ENCODE measurements around the gene SERPING1. TPM values are rescaled to one million over a fixed set of nuclear protein-coding genes. Genes with fewer than 3 reads are reported as not detected.

The SERPING1 gene
- total and polyA plus RNA-seq, 9 donors: 31.4 to 97.7 (median 88.7) TPM

DNA sequence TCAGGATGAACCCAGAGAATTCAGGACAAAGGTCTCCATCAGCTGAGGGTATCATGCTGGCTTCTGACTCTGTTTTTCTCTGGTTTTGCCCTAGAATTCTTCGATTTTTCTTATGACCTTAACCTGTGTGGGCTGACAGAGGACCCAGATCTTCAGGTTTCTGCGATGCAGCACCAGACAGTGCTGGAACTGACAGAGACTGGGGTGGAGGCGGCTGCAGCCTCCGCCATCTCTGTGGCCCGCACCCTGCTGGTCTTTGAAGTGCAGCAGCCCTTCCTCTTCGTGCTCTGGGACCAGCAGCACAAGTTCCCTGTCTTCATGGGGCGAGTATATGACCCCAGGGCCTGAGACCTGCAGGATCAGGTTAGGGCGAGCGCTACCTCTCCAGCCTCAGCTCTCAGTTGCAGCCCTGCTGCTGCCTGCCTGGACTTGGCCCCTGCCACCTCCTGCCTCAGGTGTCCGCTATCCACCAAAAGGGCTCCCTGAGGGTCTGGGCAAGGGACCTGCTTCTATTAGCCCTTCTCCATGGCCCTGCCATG lies 16.8 kb downstream of the SERPING1 start:
- Histone ChIP-seq H3K36me3 (ENCODE audit: control insufficient read depth, insufficient read depth, low read length) (peaks cover 20% of the 10 kb centered on the region), H3K9me3 (replicated peaks; ENCODE audit: control insufficient read depth, low read depth, low read length) (peaks cover 2% of the 10 kb centered on the region), H3K4me1 (ENCODE audit: control insufficient read depth, insufficient read depth, low read length) (no peaks in the 10 kb centered on the region), H3K27me3 (ENCODE audit: control insufficient read depth, insufficient read depth, low read length) (no peaks in the 10 kb centered on the region), H3K27ac (ENCODE audit: low read length) (no peak overlapping the region), H3K4me3 (ENCODE audit: low read length) (no peak overlapping the region)
- no peak for DNase-seq
- 77% methylated on average over 9 of the region's 10 CpGs for WGBS (ENCODE audit: insufficient coverage)

DNA sequence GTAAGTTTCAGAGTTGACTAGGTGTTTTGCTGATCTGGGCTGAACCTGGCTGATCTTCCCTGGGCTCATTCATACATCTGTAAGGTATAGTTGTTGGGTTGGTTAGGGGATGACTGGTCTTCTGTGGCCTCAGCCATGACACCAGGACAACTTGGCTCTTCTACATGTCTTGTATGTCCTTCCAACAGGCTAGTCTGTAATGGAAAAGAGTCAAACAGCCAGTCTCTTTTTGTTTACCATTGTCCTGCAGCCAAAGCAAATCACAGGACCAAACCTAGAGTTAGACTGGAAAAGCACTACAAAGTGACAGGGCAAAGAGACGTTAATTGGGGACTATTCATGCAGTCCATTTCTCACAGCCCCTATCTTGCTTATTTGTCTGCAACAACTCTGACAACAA lies 17.8 kb downstream of the SERPING1 start:
- Histone ChIP-seq H3K9me3 (replicated peaks; ENCODE audit: control insufficient read depth, low read depth, low read length) (peaks cover 4% of the 10 kb centered on the region), H3K4me1 (ENCODE audit: control insufficient read depth, insufficient read depth, low read length) (no peaks in the 10 kb centered on the region), H3K27ac (ENCODE audit: low read length) (no peak overlapping the region), H3K4me3 (ENCODE audit: low read length) (no peak overlapping the region), H3K36me3 (ENCODE audit: control insufficient read depth, insufficient read depth, low read length) (peaks cover 17% of the 10 kb centered on the region), H3K27me3 (ENCODE audit: control insufficient read depth, insufficient read depth, low read length) (no peaks in the 10 kb centered on the region)
- no peak for DNase-seq
- 67% methylated on average over 1 of the region's 1 CpG for WGBS (ENCODE audit: insufficient coverage)

DNA sequence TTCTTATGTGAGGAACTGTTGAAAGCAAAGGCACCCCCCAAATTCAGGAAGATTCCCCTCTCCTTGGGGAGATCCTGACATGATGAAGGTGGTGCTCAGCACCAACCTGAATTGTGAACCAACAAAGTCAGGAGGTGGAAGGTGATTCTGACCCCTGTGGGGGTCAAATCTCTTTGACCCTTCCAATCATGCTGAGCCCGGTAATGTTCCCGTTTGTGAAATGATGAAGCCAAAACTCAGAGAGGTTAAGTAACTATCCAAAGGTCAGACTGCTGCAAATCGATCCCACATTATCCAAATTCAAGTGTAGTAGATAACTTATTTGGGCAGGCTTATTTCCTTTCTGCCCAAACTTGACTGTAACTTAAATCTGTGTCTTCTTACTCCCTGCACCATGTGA lies 19.1 kb downstream of the SERPING1 start:
- no peaks in the 10 kb centered on the region for H3K27me3 ChIP-seq (ENCODE audit: control insufficient read depth, insufficient read depth, low read length)
- no peaks in the 10 kb centered on the region for H3K4me1 ChIP-seq (ENCODE audit: control insufficient read depth, insufficient read depth, low read length)
- no CpG with 5 or more reads among the region's 3 CpGs for WGBS (ENCODE audit: insufficient coverage)
- H3K27ac ChIP-seq (ENCODE audit: low read length): no peak overlapping the region
- peaks cover 15% of the 10 kb centered on the region for H3K36me3 ChIP-seq (ENCODE audit: control insufficient read depth, insufficient read depth, low read length)
- peaks cover 4% of the 10 kb centered on the region for H3K9me3 ChIP-seq (replicated peaks; ENCODE audit: control insufficient read depth, low read depth, low read length)
- H3K4me3 ChIP-seq (ENCODE audit: low read length): no peak overlapping the region
- no peak for DNase-seq

DNA sequence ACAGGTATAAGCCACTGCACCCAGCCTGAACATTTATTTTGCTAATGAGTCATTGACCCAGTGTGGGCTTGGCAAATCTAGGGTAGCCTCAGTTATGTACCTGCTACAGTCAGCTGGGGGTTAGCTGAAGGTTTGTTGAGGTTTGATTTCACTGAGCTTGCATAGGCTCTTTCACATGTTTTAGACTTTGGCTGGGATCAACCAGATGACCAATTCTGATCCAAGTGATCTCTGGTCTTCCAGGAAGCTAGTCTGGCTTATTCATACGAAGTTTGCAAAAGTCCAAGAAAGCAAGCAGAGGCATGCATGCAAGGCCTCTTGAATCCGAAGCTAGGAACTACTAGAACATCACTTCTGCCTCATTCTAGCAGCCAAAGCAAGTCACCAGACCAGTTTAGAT lies 21.0 kb downstream of the SERPING1 start:
- H3K4me1 ChIP-seq (ENCODE audit: control insufficient read depth, insufficient read depth, low read length): no peaks in the 10 kb centered on the region
- no peaks in the 10 kb centered on the region for H3K27me3 ChIP-seq (ENCODE audit: control insufficient read depth, insufficient read depth, low read length)
- peaks cover 4% of the 10 kb centered on the region for H3K9me3 ChIP-seq (replicated peaks; ENCODE audit: control insufficient read depth, low read depth, low read length)
- no peak overlapping the region for H3K27ac ChIP-seq (ENCODE audit: low read length)
- no peak for DNase-seq
- WGBS (ENCODE audit: insufficient coverage): 83% methylated on average over 2 of the region's 2 CpGs
- no peak overlapping the region for H3K4me3 ChIP-seq (ENCODE audit: low read length)
- H3K36me3 ChIP-seq (ENCODE audit: control insufficient read depth, insufficient read depth, low read length): peaks cover 11% of the 10 kb centered on the region

DNA sequence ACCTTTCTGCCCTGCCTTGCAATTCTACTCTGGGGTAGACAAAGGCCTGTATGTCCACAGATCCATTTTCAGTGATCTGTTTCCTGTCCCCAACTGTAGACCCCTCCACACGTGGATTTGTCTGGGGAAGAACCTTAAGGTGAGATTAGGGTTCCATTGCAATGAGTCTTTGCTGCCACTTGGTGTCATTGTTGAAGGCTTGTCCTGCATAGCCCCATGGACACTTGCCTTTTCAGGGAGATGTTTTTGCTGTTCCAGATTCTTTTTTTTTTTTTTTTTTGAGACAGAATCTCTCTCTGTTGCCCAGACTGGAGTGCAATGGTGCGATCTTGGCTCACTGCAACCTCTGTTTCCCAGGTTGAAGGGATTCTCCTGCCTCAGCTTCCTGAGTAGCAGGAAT lies 21.8 kb downstream of the SERPING1 start:
- no peak for DNase-seq
- no CpG with 5 or more reads among the region's 2 CpGs for WGBS (ENCODE audit: insufficient coverage)
- Histone ChIP-seq H3K4me1 (ENCODE audit: control insufficient read depth, insufficient read depth, low read length) (no peaks in the 10 kb centered on the region), H3K27ac (ENCODE audit: low read length) (no peak overlapping the region), H3K9me3 (replicated peaks; ENCODE audit: control insufficient read depth, low read depth, low read length) (peaks cover 4% of the 10 kb centered on the region), H3K36me3 (ENCODE audit: control insufficient read depth, insufficient read depth, low read length) (peaks cover 6% of the 10 kb centered on the region), H3K4me3 (ENCODE audit: low read length) (no peak overlapping the region), H3K27me3 (ENCODE audit: control insufficient read depth, insufficient read depth, low read length) (no peaks in the 10 kb centered on the region)

DNA sequence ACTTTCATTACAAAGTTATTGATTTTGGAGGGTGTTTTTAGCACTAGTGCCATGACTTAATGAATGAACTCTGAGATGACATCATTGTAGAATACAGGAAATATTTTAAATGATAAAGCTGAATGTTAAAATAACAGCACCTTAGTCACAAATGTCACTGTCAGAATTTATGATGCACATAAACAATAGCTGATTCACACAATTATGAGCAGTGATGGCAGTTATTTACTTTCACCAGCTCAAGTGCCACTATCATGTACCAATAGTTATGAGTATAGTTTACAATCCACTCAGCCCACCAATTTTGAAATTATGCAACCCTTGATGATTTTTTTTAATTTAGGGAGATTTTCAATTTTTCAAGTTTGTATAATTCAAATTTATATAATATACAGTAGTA lies 23.0 kb downstream of the SERPING1 start:
- peaks cover 4% of the 10 kb centered on the region for H3K9me3 ChIP-seq (replicated peaks; ENCODE audit: control insufficient read depth, low read depth, low read length)
- H3K27ac ChIP-seq (ENCODE audit: low read length): no peak overlapping the region
- DNase-seq: no peak
- H3K4me1 ChIP-seq (ENCODE audit: control insufficient read depth, insufficient read depth, low read length): no peaks in the 10 kb centered on the region
- no peaks in the 10 kb centered on the region for H3K27me3 ChIP-seq (ENCODE audit: control insufficient read depth, insufficient read depth, low read length)
- H3K36me3 ChIP-seq (ENCODE audit: control insufficient read depth, insufficient read depth, low read length): no peaks in the 10 kb centered on the region
- H3K4me3 ChIP-seq (ENCODE audit: low read length): no peak overlapping the region

DNA sequence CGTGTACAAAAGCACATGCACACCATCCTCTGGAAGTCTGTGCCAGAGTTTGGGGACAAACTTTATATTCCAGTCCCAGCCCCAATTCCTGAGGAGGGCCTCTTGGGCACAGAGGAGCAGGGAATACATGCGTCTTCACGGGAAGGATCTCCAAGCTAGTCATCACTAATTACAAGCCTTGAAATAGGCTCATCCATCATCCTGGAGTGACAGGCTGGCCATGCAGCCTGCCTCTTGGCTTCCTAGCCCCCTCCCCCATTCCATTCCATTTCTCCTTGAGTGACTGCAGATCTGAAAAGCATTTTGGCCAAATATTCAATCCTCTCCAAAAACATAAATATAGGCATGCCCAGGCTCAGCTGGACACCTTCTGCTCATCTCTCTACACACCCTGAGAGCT lies 24.8 kb downstream of the SERPING1 start:
- Histone ChIP-seq H3K4me3 (ENCODE audit: low read length) (no peak overlapping the region), H3K9me3 (replicated peaks; ENCODE audit: control insufficient read depth, low read depth, low read length) (peaks cover 4% of the 10 kb centered on the region), H3K27ac (ENCODE audit: low read length) (no peak overlapping the region), H3K4me1 (ENCODE audit: control insufficient read depth, insufficient read depth, low read length) (no peaks in the 10 kb centered on the region), H3K36me3 (ENCODE audit: control insufficient read depth, insufficient read depth, low read length) (no peaks in the 10 kb centered on the region), H3K27me3 (ENCODE audit: control insufficient read depth, insufficient read depth, low read length) (no peaks in the 10 kb centered on the region)
- DNase-seq: no peak
- 6% methylated on average over 2 of the region's 3 CpGs for WGBS (ENCODE audit: insufficient coverage)

DNA sequence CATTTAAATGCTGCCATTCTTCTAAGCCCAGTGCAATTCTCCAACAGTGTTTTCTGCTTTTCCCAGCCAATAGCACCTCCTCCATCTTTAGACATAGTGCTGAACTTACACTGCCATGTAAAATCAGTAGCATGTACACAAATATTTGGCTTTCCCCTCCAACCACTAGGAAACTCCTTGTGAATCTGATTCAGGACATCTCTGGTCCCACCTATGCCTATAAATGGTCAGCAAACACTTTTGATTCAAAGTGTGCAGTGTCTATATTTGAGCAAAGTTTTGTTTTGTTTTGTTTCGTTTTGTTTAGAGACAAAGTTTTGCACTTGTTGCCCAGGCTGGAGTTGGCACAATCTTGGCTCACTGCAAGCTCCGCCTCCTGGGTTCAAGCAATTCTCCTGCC lies 27.4 kb downstream of the SERPING1 start:
- no peak for DNase-seq
- H3K9me3 ChIP-seq (replicated peaks; ENCODE audit: control insufficient read depth, low read depth, low read length): no peaks in the 10 kb centered on the region
- H3K4me3 ChIP-seq (ENCODE audit: low read length): no peak overlapping the region
- H3K4me1 ChIP-seq (ENCODE audit: control insufficient read depth, insufficient read depth, low read length): no peaks in the 10 kb centered on the region
- no peaks in the 10 kb centered on the region for H3K36me3 ChIP-seq (ENCODE audit: control insufficient read depth, insufficient read depth, low read length)
- WGBS (ENCODE audit: insufficient coverage): no CpG with 5 or more reads among the region's 2 CpGs
- no peak overlapping the region for H3K27ac ChIP-seq (ENCODE audit: low read length)
- H3K27me3 ChIP-seq (ENCODE audit: control insufficient read depth, insufficient read depth, low read length): no peaks in the 10 kb centered on the region

DNA sequence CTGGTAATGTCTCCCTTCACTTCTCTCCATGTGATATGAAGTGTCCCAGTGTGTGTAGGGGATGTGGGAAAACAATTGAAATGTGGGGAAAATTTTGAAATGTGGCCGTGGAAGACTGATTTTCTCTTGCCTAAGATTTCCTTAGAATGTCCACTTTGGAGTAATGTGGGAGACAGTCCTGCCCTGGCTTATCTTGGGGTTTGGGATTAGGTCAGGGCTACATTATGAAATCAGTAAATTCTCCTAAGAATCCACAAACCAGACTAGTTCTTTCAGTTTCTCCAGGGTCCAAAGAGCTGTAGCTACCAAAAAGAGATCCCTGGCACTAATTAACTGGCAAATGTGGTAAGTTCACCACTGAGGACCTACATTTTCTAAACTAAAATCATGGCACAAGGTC lies 29.4 kb downstream of the SERPING1 start:
- Histone ChIP-seq H3K36me3 (ENCODE audit: control insufficient read depth, insufficient read depth, low read length) (no peaks in the 10 kb centered on the region), H3K27ac (ENCODE audit: low read length) (no peak overlapping the region), H3K9me3 (replicated peaks; ENCODE audit: control insufficient read depth, low read depth, low read length) (no peaks in the 10 kb centered on the region), H3K4me1 (ENCODE audit: control insufficient read depth, insufficient read depth, low read length) (no peaks in the 10 kb centered on the region), H3K27me3 (ENCODE audit: control insufficient read depth, insufficient read depth, low read length) (no peaks in the 10 kb centered on the region), H3K4me3 (ENCODE audit: low read length) (no peak overlapping the region)
- no CpG with 5 or more reads among the region's 1 CpG for WGBS (ENCODE audit: insufficient coverage)
- DNase-seq: no peak

DNA sequence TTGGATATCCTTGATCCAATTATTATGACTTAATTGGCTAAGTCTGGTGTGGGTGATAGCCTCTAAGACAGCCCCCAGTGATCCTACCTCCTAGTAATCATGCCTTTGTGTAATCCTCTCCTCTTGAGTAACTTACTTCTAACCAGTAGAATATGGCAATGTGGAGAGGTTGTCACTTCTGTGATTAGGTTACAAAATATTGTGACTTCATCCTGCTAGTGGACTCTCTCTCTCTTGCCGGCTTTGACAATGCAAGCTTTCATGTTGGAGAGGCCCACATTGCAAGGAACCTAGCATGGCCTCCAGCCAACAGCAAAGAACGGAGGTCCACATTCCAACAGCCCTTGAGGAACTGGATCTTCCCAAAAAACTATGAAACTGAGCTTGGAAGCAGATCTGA lies 32.7 kb downstream of the SERPING1 start:
- Histone ChIP-seq H3K36me3 (ENCODE audit: control insufficient read depth, insufficient read depth, low read length) (no peaks in the 10 kb centered on the region), H3K4me3 (ENCODE audit: low read length) (no peak overlapping the region), H3K27ac (ENCODE audit: low read length) (no peak overlapping the region), H3K27me3 (ENCODE audit: control insufficient read depth, insufficient read depth, low read length) (peaks cover 3% of the 10 kb centered on the region), H3K4me1 (ENCODE audit: control insufficient read depth, insufficient read depth, low read length) (no peaks in the 10 kb centered on the region), H3K9me3 (replicated peaks; ENCODE audit: control insufficient read depth, low read depth, low read length) (no peaks in the 10 kb centered on the region)
- 17% methylated on average over 1 of the region's 2 CpGs for WGBS (ENCODE audit: insufficient coverage)
- DNase-seq: no peak

DNA sequence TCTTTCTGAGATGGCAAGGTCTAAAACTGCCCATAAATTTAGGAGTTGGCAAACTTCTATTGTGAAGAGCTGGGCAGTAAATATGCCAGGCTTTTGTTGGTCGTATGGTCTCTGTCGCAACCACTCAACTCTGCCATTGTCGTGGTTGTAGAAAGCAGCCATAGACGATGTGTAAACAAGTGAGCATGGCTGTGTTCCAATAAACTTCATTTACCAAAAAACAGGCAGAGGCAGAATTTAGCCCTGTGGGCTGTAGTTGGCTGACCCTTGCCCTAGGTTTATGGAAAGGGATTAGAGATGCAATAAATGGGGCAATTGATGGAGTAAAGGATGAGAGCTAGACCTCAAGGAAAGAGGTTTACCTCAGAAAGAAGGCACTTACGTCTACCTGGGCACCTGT lies 34.6 kb downstream of the SERPING1 start:
- no peak overlapping the region for H3K27ac ChIP-seq (ENCODE audit: low read length)
- WGBS (ENCODE audit: insufficient coverage): no CpG with 5 or more reads among the region's 5 CpGs
- no peaks in the 10 kb centered on the region for H3K36me3 ChIP-seq (ENCODE audit: control insufficient read depth, insufficient read depth, low read length)
- peaks cover 1% of the 10 kb centered on the region for H3K4me1 ChIP-seq (ENCODE audit: control insufficient read depth, insufficient read depth, low read length)
- H3K4me3 ChIP-seq (ENCODE audit: low read length): no peak overlapping the region
- H3K9me3 ChIP-seq (replicated peaks; ENCODE audit: control insufficient read depth, low read depth, low read length): no peaks in the 10 kb centered on the region
- no peak for DNase-seq
- H3K27me3 ChIP-seq (ENCODE audit: control insufficient read depth, insufficient read depth, low read length): peaks cover 3% of the 10 kb centered on the region

Data from muscle of leg (tissue), 11 donors.